ENCODE measurements around the gene ZFYVE28. TPM values are rescaled to one million over a fixed set of nuclear protein-coding genes. Genes with fewer than 3 reads are reported as not detected.

The ZFYVE28 gene
- total RNA-seq, 1 experiment from 2014 or later = 12.9 TPM

DNA sequence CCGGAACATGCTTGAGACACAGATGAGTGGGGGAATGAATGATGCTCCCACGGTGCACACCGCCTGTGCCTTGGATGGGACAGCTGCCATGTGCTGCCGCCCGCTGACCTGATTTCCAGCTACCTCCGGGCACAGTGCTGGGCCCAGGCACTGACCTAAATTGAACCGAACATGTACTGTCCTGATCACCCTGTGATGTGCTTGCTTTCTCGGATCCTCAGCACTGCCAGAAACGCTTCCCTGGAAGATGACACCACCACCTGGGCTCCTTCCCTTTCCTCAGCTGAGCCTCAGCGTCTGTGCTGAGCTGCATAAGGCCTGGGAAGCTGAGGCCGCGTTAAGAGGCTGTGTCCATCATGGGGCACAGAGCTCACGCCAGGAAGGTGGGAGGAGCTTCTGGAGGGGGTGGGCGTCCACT, 117.2 kb downstream of the ZFYVE28 start:
- Histone ChIP-seq H3K4me3 (no peak overlapping the region), H4K20me1 (ENCODE audit: insufficient read depth) (no peaks in the 10 kb centered on the region), H3K4me1 (replicated peaks; ENCODE audit: insufficient read depth) (no peaks in the 10 kb centered on the region), H3K9me2 (ENCODE audit: insufficient read depth) (no peaks in the 10 kb centered on the region), H3K27me3 (ENCODE audit: insufficient read depth, low read depth) (peaks cover 26% of the 10 kb centered on the region; the same call in 1 of the 2 replicates), H3K9me3 (ENCODE audit: insufficient read depth, low read depth) (no peaks in the 10 kb centered on the region), H3K27ac (no peak overlapping the region), H2AFZ (no peak overlapping the region), H3K4me2 (no peak overlapping the region), H3F3A (ENCODE audit: insufficient read depth, low read depth) (no peaks in the 10 kb centered on the region), H3K79me2 (ENCODE audit: low read depth) (no peaks in the 10 kb centered on the region), H3K36me3 (ENCODE audit: low read depth) (no peaks in the 10 kb centered on the region)
- TF ChIP-seq, protein P1, sequence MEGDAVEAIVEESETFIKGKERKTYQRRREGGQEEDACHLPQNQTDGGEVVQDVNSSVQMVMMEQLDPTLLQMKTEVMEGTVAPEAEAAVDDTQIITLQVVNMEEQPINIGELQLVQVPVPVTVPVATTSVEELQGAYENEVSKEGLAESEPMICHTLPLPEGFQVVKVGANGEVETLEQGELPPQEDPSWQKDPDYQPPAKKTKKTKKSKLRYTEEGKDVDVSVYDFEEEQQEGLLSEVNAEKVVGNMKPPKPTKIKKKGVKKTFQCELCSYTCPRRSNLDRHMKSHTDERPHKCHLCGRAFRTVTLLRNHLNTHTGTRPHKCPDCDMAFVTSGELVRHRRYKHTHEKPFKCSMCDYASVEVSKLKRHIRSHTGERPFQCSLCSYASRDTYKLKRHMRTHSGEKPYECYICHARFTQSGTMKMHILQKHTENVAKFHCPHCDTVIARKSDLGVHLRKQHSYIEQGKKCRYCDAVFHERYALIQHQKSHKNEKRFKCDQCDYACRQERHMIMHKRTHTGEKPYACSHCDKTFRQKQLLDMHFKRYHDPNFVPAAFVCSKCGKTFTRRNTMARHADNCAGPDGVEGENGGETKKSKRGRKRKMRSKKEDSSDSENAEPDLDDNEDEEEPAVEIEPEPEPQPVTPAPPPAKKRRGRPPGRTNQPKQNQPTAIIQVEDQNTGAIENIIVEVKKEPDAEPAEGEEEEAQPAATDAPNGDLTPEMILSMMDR (conservative IDR thresholded peaks at IDR 0.05) = no peak
- no peak for TF ChIP-seq EZH2 (IDR thresholded peaks at IDR 0.05; ENCODE audit: low read depth)
- no TSS peak for BruUV-seq (replicated peaks)
- ChIA-PET CTCF (no interaction called here), POLR2A (ENCODE audit: unreplicated experiment) (no interaction called here)
- intact Hi-C loops (cut with micrococcal nuclease; ENCODE audit: unreplicated experiment) = no loop called here
- no peak for DNase-seq

DNA sequence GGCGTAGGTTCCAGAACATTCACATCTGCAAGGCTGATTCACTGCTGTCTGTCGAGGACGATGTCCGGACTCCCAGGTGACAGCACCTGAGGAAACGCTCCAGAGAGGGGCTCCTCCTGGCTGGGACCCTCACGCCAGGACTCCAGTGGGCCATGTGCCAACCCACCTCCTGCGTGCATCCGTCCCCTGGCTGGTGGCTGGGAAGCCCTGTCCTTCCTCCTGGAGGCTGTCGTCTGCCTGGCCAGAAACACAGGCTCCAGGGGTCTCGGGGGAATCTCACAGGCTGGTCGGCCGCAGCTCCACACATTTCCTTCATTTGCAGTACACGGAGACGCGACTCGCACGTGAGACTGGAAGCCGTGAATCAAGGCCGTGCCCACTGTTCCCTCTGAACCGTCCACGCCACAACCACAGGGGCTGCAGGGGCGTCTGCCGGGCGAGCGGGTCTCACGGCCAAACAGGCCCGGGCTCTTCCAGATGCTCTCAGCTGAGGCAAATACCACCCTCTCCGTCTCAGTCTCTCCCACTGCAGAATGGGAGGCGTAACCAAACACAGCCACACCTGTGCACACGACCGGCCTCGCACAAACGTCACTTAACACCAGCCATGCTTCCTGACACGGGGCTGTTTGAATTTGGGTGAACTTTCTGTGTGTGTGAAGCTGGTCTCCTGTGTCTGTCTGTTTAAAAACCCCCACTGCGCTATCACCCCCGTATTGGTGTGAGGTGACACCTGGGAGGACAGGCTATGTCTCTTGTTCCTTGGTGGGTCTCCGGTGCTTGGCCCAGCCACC, 117.8 kb downstream of the ZFYVE28 start:
- intact Hi-C loops (cut with micrococcal nuclease; ENCODE audit: unreplicated experiment) = no loop called here

DNA sequence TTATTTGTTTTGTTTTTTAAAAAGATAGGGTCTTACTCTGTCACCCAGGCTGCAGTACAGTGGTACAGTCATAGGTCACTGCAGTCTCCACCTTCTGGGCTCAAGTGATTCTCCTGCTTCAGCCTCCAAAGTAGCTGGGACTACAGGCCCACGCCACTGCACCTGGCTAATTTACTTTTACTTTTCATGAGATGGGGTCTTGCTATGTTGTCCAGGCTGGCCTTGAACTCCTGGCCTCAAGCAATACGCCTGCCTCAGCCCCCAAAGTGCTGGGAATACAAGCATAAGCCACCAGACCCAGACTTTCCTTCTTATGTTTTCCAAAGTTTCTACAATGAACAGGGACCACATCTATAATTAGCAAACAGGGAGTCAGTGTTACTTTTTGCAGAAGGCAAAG, 118.7 kb downstream of the ZFYVE28 start:
- intact Hi-C loops (cut with micrococcal nuclease; ENCODE audit: unreplicated experiment) = no loop called here
- H2AFZ ChIP-seq = no peak overlapping the region
- H3K36me3 ChIP-seq (ENCODE audit: low read depth) = no peaks in the 10 kb centered on the region
- H3K9me3 ChIP-seq (ENCODE audit: insufficient read depth, low read depth) = no peaks in the 10 kb centered on the region
- CTCF ChIA-PET = interaction anchor here (0.6 kb wide), 1 partner anchor 9 kb away, joined by 3 read pairs; no protein-coding TSS in a partner anchor
- H3K4me2 ChIP-seq = no peak overlapping the region
- H3F3A ChIP-seq (ENCODE audit: insufficient read depth, low read depth) = no peaks in the 10 kb centered on the region
- H3K79me2 ChIP-seq (ENCODE audit: low read depth) = no peaks in the 10 kb centered on the region
- no peak overlapping the region for H3K27ac ChIP-seq
- TF ChIP-seq EZH2 (IDR thresholded peaks at IDR 0.05; ENCODE audit: low read depth) = no peak
- TF ChIP-seq, protein P1 (conservative IDR thresholded peaks at IDR 0.05) = no peak
- H4K20me1 ChIP-seq (ENCODE audit: insufficient read depth) = no peaks in the 10 kb centered on the region
- no peaks in the 10 kb centered on the region for H3K9me2 ChIP-seq (ENCODE audit: insufficient read depth)
- H3K27me3 ChIP-seq (ENCODE audit: insufficient read depth, low read depth) = peaks cover 29% of the 10 kb centered on the region; the same call in 1 of the 2 replicates
- POLR2A ChIA-PET (ENCODE audit: unreplicated experiment) = no interaction called here
- no peaks in the 10 kb centered on the region for H3K4me1 ChIP-seq (replicated peaks; ENCODE audit: insufficient read depth)
- no peak overlapping the region for H3K4me3 ChIP-seq
- no peak for DNase-seq
- no TSS peak for BruUV-seq (replicated peaks)

More for the DNA sequence above, 117.8 kb downstream of the ZFYVE28 start:
- H3K9me3 ChIP-seq (ENCODE audit: insufficient read depth, low read depth) = no peaks in the 10 kb centered on the region
- POLR2A ChIA-PET (ENCODE audit: unreplicated experiment) = no interaction called here
- no peaks in the 10 kb centered on the region for H3K4me1 ChIP-seq (replicated peaks; ENCODE audit: insufficient read depth)
- H3K27ac ChIP-seq = no peak overlapping the region
- BruUV-seq (replicated peaks) = no TSS peak
- no peaks in the 10 kb centered on the region for H3K9me2 ChIP-seq (ENCODE audit: insufficient read depth)
- no peaks in the 10 kb centered on the region for H4K20me1 ChIP-seq (ENCODE audit: insufficient read depth)
- H3K27me3 ChIP-seq (ENCODE audit: insufficient read depth, low read depth) = peaks cover 27% of the 10 kb centered on the region; the same call in 1 of the 2 replicates
- H3K79me2 ChIP-seq (ENCODE audit: low read depth) = no peaks in the 10 kb centered on the region
- H3F3A ChIP-seq (ENCODE audit: insufficient read depth, low read depth) = no peaks in the 10 kb centered on the region
- DNase-seq = no peak
- no peaks in the 10 kb centered on the region for H3K36me3 ChIP-seq (ENCODE audit: low read depth)
- no peak overlapping the region for H2AFZ ChIP-seq
- CTCF ChIA-PET = interaction anchor here (0.6 kb wide), 1 partner anchor 8 kb away, joined by 3 read pairs; no protein-coding TSS in a partner anchor
- H3K4me3 ChIP-seq = no peak overlapping the region
- no peak overlapping the region for H3K4me2 ChIP-seq
- TF ChIP-seq EZH2 (IDR thresholded peaks at IDR 0.05; ENCODE audit: low read depth) = no peak
- TF ChIP-seq, protein P1 (conservative IDR thresholded peaks at IDR 0.05) = no peak
